GM19328 (cell line): ENCODE measurements around the gene LAMTOR2.

ENCODE experiments used
- ATAC-seq: cut with Tn5 transposase; IDR thresholded peaks from one replicate; pipeline ENCODE4 v1.9.1; 2021; ENCODE audit warnings: mild to moderate bottlenecking, moderate library complexity; ENCODE audit not compliant: unreplicated experiment

The LAMTOR2 gene

GRCh38 chr1:156096640-156097391, 42.2 kb downstream of the LAMTOR2 start:
- ATAC-seq: no peak

- no peak for ATAC-seq
These were observed 43.1 kb downstream of the LAMTOR2 start for GRCh38 chr1:156097499-156098178.

- ATAC-seq: no peak
These were observed 44.2 kb downstream of the LAMTOR2 start for GRCh38 chr1:156098784-156099183.

GRCh38 chr1:156099282-156099681, 44.7 kb downstream of the LAMTOR2 start:
- ATAC-seq: no peak

- ATAC-seq: no peak
These were observed 45.8 kb downstream of the LAMTOR2 start for GRCh38 chr1:156100205-156100995.

DNA sequence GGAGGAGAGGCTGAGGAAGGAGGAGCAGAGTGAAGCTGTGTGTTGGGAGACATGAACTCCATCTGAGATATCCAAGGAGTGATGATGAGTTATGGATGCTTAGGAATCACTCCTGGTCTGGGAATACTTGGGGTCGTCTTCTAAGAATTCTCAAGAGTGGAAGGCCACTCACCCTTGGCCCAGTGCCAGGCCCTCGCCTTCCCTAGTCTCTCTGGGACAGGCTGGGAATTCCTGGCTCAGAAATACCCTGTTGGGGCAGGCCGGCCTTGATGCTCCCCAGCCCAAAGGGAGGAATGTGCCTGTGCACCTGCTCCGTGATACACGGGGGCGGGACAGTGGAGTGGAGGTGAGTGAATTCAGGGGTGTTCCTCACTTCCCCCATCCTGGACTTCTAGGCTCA, 47.3 kb downstream of the LAMTOR2 start:
- no peak for ATAC-seq

DNA sequence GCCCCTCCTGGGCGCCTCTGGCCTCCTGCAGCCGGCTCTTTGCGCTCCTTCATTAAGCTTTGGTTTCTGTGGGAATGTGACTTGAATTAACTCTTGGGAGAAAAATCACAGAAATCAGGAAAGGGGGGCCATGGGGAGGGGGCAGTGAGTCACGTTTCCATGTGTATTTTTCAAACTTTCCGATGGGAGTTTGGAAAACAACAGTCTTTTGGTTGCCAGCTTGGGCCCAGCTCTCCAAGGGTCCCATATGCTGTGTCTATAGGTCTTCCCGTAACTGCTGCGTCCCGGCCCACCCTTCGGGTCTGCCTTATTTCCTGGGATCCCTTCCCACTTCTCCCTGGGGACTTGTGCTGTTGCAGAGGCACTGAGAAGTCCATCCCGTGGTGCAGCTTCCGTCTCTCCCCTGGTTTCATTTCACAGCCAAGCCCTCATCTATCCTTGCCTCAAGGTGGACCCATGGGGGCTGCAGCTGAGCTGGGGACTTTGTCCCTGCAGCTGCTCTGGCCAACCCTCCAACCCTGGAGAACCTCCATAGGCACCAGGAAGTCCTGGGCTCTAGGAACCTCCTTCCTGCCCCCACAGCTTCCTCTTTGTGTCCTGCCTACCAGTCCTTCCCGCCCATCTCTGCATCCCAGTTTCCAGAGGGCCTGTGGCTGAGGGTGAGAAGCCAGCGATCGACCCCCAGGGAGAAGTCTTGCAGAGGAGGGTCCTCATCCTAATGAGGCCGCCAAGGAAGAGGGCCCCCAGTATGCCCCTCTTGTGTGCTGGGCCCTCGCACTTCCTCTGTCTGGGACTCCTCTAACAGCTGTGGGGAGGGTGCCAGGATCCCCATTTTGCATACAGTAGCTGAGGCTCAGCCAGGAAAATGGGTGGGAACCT, 48.3 kb downstream of the LAMTOR2 start:
- no peak for ATAC-seq

GRCh38 chr1:156103521-156103947, 49.0 kb downstream of the LAMTOR2 start:
- no peak for ATAC-seq

- ATAC-seq: no peak
These were observed 49.7 kb downstream of the LAMTOR2 start for GRCh38 chr1:156104065-156104810.

DNA sequence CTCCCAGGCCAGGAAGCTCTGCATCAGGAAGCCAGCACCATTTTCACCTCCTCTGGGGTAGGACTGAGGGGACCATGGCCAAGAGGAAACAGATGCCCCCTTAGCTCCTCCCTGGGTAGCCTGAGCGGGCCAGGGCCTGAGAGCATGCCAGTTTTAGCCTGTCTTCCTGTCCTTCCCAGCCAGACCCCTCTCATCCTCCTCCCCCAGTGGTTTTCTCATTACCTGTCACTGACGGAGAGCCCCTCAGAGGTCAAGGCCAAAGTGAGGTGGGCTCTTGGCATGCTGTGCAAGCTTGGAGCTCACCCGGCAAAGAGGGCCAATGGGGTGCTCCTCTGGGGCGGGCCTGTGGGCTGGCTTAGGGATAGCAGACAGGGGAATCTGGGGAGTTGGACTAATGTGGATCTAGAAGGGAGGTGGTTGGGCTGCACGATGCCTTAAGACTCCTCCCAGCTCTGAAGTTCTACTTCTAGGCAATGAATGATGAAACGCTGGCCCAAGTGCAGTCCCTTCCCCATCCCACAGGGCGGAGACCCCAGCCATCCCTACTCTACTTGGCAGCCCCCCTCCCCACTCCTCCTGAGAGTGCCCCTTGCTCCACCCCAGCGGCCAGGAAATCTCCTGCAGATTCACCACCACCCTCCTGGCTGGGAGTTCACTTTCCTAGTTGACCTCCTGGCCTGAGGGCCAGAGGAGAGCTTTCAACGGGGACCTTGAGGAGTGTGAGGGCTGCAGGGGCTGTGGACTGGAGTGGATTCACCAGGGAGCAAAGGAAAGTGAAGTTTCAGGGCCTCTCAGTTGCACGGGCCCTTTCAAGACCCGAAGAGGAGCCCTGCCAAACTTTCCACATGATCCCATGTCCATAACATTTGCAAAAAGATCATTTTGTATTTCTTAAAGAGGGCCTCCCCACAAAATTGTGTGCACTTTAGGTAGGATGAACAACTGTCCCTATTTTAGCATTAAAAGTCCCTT, 50.6 kb downstream of the LAMTOR2 start:
- ATAC-seq: no peak

- no peak for ATAC-seq
These were observed 52.3 kb downstream of the LAMTOR2 start for GRCh38 chr1:156106624-156107488.

DNA sequence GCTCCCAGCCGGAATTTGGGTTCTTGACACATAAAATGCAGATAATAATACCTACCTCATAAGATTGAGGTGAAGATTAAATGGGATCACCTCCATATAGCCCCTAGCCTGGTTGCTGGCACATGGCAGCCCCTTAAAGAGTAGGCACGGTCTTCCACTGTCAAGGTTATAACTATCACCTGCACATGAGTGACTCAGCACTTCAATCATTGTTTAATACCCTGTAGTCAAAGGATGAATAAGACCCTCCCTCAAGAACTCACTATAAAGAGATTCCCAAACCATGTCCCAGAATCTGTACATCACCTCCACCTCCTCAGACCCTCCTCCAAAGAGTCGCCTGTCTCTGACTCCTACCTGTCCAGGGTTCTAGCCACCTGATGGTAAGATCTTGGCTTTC, 53.5 kb downstream of the LAMTOR2 start:
- ATAC-seq: no peak
